DMS79 (cell line): Measurements from ENCODE around the gene AOPEP.
"Not testable (repeated sequence)": the region's sequence is repeated elsewhere in the genome, so short reads cannot be mapped to it uniquely, and the experiment has no call there.

Experiments used
- DNase-seq: peaks from one replicate; lab custom pipeline; 2025; lab: John Stamatoyannopoulos, UW

The AOPEP gene

DNA sequence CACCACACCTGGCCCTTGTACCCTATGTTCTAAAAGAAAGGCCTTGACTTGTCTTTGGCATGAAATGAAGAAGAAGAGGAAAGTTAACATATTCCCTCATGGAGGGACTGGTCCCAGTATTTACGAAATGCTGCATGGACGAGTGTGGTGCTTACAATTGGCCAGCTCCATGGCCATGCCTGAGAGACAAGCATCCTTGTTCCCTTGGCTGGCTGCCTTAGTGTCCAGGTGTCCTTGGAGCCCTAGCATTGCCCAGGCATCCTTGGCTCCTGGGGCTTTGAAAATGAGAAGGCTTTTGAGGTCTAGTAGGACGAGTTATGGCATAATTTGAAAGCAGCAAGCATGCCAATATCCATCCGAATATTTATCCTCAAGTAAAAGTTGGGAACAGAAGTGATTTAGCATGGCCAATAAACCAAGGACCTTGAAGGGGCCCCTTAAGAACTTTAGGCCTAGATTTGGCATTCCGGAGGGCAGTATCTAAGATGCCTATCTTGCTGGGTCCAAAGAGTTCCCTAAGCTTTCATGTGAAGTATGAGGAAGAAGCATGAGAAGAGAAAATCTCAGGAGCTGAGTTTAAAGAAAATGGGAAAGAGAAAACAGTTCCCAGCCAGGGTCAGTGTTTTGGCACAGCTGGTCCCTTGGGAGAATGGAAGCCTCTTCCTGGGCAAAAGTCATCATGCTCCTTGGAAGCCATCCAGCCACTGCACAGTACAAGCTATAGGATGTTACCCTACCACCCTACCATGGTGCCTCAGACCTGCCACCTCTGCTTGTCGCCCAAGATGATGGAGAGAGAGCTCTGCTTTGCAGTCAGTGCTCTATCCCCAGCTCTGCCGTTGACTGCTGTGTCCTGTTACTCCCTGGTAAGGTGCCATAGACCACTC, 91.0 kb downstream of the AOPEP start:
- peak; percentile 73 for DNase-seq

DNA sequence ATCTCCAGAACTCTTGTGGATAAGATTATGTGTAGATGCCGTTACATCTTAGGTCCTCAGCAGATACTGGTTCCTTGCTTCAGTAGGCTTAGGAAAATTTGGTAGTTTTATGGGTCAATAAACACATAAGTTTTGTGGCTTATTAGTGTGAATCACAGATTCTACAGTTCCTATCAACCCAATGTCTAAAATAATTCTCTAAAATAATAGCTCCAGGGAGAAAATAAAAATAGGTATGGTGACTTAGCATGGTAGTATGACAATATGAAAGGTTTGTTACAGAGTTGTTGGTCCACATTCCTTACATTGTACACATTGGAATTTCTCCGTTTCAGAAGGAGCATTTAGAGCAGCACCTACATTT, 91.7 kb downstream of the AOPEP start:
- DNase-seq = no peak

DNA sequence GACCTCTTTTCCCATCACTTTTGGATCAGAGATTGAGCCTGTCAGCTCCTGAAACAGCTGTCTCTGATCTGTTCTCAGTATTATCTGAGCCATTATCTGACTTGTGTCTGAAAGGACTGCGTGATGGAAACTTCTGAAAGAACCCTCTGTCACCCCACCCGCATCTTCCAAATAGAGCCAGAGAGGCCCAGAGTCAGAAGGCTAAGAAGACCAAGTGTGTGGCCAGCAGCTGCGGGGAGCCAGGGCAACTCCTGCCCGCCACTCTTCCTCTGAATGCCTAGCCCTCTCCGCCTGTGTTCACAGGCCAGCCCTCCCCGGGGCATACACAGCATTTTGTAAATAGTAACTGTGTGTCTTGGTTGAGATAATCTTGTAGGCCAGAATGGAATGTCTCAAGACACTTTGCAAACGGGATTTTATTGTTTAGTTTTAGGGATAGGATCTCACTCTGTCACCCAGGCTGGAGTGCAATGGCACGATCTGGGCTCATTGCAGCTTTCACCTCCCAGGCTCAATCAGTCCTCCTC, 92.7 kb downstream of the AOPEP start:
- no peak for DNase-seq

DNA sequence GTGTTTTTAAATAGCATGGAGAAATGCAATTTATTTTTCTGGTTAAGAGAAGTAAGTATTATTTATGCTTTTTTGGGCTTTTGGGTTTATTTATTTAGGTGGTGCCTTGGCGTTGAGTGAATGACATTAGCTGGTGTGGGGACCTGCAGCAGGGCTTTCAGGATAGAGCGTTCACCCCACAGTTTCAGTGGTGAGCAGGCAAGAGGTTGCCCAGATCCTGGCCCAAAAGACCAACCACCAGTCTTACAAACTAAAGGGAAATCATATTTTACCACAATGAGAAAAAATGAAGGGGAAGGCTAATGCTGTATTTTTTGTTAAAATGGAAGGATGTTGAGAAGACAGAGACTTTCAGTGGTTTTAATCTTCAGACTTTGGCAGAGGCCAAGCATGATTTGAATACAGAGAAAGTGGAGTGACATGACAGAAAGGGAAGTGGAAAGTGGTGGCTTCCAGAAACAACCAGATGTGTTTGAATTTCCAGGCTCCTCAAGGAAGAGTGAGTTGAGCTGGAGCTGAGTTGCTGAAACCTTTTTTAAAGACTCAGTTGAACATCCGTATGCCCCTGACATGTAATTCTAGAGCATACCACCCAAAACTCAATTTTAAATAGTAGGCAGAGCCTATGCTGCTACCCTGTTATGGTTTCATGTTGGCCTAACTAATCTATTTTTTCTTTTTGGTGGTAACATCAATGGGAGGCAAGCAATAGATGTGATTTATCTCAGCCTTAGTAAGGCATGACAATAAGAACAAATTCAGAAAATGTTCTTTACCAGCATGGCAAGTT, 94.8 kb downstream of the AOPEP start:
- DNase-seq = no peak

DNA sequence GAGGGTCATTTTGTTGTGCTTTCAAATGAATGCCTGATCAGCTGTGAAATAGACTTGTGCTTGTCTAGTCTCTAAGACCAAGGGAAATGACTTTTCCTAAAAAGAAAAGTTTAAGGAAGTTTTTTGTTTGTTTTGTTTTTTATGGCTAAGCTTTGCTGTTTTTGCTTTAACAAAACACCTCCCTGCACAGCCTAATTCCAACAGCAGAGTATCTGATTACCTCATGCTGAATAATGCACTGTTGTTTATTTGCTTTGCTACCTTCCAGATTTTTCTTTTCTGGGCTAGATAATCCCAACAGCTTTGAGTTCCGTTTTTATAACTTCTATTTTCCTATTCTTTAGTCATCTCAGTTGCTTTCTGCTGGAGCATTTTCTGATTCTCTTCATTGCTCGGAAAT, 95.8 kb downstream of the AOPEP start:
- no peak for DNase-seq

DNA sequence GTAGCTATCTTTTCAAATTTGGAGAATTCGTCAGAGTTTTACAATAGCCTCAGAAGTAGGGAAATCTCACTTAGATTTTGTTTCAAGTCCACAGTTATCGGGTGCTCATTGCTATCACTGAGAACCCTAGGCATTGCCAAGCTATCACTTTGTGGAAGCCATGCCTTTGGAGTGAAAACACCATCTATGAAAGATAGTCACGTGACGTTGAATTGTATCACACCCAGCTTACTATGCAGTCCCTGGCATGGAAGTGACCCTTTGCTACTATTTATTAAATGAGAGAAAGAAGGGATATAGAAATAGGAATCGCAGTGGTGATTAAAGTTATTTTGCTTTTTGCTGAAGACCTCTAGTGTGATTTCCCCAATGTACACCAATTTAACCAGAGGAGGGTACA, 97.2 kb downstream of the AOPEP start:
- DNase-seq = no peak

DNA sequence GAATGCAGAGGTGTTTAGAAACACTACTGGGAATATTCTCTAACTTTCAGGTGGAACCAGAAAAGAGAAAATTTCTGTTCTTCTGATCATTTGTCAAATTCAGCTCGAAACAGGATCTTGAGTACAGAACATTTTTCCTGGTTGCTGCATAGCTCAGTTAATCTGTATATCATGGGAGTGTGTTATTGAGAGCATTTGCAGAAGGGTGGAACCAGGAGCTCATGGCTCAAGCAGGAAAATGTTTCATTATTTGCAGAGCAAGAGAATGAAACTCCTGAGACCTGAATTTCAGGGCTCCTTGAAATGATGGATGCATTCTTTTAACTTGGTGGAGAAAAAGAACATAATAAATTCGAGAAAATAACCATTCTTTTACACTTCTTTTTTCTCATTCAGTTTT, 97.9 kb downstream of the AOPEP start:
- DNase-seq = no peak

DNA sequence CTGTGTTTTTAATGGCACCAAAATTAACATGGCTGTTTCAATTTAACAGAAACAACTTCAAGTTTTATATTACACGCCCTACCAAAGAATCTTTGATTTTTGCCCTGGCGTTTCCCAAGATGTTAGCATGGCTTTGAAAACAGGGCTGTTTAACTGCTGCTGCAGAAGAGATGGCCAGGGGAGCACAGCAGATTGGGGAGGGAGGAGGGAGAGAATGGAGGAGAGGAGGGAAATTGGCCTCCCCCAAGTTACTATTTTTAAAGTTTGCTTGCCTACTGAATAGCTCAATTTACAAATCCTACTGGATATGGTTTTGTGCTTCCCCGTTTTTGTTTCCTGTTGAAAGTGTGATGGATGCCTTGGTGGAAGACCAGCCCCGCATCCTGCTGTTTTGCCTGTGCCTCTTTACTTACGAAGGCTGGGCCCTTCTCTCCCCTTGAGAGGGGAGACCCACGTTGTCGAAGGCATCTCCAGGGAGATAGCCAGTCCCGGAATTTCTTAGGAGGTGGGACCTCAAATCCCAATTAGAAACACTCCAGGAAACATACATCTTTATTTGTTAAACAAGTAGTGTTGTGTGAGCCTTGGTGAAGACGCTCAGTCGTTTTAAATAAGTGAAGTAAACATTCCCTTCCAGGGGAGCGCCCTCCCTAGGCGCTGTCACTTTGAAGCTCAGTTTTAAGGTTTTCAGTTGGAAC, 98.6 kb downstream of the AOPEP start:
- DNase-seq = no peak

DNA sequence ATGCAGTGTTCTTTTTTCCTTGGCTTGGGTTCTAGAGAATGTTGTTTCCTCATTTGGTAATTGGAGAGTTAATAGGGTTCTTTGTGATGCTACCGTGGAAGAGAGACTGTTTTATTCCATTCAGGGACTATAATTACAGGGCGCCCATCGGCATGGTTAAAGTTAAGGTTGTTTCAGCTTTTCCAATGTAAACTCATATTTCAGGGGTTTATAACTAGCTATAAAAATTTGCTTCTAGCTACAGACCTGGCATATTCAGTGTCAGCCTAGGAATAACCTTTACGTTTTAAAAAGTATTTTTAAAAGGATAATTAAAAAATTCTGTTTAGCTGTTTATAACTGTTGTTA, 99.1 kb downstream of the AOPEP start:
- no peak for DNase-seq

DNA sequence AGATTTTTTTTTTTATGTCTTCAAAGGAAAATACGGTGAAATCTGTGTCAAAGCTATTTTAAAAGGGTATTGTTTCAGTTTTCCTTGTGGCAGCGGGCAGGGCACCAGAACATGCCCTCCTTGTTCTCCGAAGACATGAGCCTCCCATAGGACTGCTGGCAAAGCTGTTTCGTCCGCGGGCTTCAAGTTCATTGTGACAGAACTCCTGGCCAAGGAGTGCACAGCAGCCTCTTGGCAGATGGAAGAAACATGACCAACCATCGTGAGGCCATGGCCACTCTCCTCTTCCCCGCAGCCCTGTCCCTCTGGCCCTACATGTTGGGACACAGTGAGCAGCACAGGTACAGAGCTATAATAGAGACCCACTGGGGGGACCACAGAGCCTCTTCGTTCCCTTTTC, 99.5 kb downstream of the AOPEP start:
- DNase-seq = no peak

DNA sequence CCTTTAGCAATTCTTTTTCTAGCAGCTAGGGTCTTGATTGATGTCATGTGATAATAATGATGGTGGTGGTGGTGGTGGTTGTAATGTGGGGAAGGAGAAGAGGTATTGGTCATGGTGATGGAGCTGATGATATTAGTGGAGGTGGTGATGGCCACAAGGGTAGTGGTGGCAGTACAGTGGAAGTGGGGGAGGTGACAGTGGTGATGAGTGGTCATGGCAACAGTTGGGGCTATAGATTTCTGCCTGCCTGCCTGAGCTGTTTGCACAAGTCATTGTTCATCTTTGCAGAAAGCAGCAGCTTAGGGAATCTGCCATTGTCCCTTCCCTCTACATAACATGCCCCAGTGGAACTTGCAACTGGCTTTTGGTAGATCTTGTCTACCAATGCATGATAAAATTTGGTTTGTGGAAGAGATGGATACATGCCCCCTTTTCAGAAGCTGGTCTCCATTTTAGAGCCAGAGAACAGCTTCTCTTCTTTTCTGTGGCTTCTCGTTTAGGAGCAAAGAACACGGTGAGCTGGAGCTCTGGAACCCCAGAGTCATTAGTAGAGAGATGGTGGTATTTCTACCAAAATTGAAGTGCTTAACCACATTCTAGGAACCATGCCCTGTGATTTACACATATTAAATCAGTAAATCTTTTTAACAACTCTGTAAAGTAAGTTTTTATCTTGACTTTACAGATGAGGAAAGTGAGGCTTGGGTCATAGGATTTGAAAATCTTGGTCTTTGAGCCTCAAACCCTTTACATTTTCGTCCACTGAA, 100.3 kb downstream of the AOPEP start:
- DNase-seq = no peak

DNA sequence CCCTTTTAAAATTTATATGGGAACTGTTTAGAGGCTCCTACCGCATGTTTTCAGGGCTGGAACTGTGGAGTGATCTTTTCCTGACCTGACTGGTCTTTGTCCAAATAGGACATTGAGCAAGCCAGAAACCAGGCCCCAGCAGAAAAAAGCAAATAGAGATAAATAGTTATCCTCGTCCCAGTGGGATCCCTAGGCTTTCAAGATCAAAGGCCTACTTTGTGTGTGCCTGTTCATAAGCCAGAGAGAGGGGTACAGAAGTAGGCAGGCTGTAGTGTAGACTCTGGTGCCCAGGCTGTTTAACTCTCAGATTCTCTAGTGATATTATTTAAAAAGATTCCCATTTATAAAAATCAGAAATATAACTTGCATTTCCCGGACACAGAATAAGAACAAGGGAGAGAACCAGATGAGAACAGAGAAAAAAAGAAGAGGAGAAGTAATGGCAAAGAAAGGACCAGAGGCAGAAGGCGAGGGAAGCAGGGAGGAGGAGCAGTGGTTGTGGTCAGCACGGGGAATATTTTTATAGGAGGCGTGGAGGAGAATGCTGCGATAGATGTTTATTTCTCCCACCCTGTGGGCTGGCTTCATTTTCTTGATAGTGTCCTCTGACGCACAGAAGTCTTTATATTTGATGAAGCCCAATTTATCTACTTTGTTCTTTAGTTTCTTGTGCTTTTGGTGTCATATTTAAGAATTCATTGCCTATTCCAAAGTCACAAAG, 101.2 kb downstream of the AOPEP start:
- no peak for DNase-seq

DNA sequence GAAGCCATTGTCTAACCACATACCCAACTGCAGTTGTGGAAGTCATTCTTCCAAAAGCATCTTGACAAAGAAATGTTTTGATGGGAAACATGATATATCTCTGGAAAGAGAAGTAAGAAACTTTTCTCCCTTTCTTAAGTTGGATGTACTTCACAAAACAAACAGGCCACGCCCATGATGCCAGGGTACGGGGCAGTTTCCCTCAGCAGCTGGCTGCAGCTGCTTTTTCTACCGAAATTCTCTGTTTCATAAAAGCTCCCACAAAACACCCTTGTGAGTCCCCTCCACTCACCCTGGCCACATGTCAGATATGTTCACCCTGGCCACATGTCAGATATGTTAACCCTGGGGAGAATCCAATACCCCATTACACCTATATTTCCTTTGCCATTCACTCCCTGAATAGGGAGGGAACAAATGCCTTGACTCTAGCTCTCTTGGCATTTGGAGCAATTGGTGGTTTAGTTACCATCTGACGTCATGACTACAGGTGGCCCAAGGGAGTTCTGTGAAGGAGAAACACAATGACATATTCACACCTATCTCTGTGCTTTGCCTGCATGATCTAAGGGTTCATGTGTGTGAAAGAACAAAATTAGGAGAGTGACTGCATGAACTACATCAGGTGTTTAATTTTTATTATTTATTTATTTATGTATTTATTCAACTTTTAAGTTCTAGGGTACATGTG, 103.0 kb downstream of the AOPEP start:
- no peak for DNase-seq

DNA sequence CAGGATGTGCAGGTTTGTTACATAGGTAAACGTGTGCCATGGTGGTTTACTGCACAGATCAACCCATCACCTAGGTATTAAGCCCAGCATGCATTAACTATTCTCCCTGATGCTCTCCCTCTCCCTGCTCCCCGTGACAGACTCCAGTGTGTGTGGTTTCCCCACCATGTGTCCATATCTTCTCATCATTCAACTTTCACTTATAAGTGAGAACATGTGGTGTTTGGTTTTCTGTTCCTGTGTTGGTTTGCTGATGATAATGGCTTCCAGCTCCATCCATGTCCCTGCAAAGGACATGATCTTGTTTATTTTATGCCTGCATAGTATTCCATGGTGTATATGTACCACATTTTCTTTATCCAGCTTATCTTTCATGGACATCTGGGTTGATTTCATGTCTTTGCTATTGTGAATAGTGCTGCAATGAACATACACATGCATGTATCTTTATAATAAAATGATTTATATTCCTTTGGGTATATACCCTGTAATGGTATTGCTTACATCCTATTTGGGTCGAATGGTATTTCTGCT, 103.6 kb downstream of the AOPEP start:
- not testable (repeated sequence) for DNase-seq

DNA sequence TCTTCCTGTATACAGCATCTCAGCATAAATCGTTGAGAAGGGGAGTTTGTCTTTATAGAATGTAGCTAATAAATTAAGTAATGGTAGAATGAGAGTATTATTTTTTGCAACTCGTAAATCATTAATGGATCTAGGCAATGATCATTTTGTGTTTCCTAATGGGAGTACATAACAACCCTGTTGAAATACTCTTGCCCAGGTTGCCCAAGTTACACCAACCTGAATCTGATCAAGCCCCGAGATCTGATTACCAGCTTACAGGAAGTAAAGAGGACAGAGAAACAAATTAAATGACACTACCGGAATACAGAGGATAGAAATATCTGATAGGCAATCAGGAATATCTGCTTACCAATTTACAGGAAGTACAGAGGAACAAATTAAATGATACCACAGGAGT, 107.3 kb downstream of the AOPEP start:
- DNase-seq = no peak

DNA sequence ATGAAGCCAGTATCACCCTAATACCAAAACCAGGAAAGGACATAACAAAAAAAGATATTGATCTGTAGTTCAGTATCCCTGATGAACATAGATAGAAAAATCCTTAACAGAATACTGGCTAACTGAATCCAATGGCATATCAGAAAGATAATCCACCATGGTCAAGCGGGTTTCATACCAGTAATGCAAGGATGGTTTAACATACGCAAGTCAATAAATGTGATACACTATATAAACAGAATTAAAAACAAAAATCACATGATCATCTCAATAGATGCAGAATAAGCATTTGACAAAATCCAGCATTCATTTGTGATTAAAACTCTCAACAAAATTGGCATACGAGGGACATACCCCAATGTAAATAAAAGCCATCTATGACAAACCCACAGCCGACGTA, 110.9 kb downstream of the AOPEP start:
- no peak for DNase-seq

DNA sequence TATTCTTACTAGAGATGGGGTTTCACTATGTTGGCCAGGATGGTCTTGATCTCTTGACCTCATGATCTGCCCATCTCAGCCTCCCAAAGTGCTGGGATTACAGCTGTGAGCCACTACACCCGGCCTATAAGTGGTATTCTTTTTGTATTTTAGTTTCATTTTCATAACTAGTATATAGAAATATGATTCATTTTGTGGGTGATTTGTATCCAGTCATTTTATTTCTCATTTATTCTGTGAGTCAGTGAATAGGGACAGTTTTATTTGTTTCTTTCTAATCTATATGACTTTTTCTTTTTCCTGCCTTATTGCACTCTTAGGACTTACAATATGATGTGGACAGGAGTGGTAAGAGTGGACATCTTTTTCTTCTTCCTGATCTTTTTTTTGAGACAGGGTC, 112.9 kb downstream of the AOPEP start:
- no peak for DNase-seq

DNA sequence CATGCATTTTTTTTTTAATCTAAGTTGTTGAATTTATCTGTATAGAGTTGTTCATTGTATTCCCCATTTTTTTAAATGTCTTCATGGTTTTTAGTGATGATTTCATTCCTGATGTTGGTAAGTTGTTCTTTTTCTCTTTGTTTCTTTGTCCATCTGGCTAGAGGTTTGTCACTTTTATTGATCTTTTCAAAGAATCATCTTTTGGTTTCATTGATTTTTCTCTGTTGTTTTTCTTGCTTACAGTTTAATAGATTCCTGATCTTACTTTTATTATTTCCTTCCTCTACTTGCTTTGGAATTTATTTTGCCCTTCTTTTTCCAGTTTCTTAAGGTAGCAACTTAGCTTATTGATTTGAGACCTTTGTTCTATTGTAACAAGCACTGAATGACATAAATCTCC, 114.2 kb downstream of the AOPEP start:
- no peak for DNase-seq

DNA sequence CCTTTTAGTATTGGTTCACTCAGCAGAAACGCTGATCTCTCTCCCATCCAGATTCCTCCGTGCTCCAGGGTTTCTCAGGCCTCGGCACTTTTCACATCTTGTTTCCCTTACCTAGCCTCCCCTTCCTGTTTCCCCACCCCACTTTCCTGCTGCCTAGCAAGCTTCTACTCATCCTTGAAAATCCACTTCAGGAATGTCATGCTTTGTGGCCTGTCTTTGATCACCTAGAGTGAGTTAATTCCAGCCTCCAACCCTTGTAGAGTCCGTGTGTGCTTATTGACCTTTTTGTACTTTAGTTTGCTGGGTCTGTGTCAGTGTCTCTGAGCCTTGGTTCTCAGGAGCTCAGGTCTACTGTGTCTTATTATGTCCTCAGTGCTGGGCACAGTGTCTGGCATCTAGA, 116.6 kb downstream of the AOPEP start:
- no peak for DNase-seq

DNA sequence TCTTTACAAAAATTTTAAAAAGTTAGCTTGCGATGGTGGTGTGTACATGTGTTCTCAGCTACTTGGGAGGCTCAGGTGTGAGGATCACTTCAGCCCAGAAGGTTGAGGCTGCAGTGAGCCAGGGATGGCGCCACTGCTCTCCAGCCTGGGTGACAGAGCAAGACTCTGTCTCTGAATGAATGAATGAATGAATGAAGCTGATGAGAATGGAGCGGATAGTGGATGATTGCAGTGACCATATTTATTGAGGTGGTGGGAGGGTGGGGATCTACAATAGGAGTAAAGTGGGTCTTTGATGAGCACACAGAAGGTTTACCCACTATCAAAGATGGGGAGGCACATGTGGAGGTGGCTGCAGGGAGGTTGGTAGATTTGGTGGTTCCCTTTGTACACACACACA, 120.2 kb downstream of the AOPEP start:
- DNase-seq = no peak
